Measurements from ENCODE around the gene CCSER2. TPM values are rescaled to one million over a fixed set of nuclear protein-coding genes. Genes with fewer than 3 reads are reported as not detected.
"Not testable (repeated sequence)": the region's sequence is repeated elsewhere in the genome, so short reads cannot be mapped to it uniquely, and the experiment has no call there.

Gene CCSER2
- total RNA-seq, 3 donors from 2014 or later: 49.8 to 61.2 (median 49.9) TPM

GRCh38 chr10:84314275-84314674 lies 14.1 kb upstream of the CCSER2 start:
- Histone ChIP-seq H3K9me3 (no peaks in the 10 kb centered on the region), H3K4me3 (no peak overlapping the region), H3K27ac (no peak overlapping the region), H3K27me3 (no peaks in the 10 kb centered on the region), H3K4me1 (no peaks in the 10 kb centered on the region), H3K36me3 (no peaks in the 10 kb centered on the region)
- intact Hi-C loops (cut with DNase I; ENCODE audit: low total_unique reads): no loop called here
- TF ChIP-seq POLR2A (IDR thresholded peaks at IDR 0.05) (no peak), CTCF (IDR thresholded peaks at IDR 0.05) (no peak), POLR2AphosphoS5 (IDR thresholded peaks at IDR 0.05) (no peak)
- DNase-seq (ENCODE audit: low spot score in 2 of 2): no peak

GRCh38 chr10:84317174-84317573 lies 11.2 kb upstream of the CCSER2 start:
- H3K27ac ChIP-seq: no peak overlapping the region
- no peak for DNase-seq (ENCODE audit: low spot score in 2 of 2)
- TF ChIP-seq POLR2AphosphoS5 (IDR thresholded peaks at IDR 0.05): no peak
- no peak for TF ChIP-seq POLR2A (IDR thresholded peaks at IDR 0.05)
- TF ChIP-seq CTCF (IDR thresholded peaks at IDR 0.05): no peak
- H3K27me3 ChIP-seq: no peaks in the 10 kb centered on the region
- no peaks in the 10 kb centered on the region for H3K4me1 ChIP-seq
- no peaks in the 10 kb centered on the region for H3K36me3 ChIP-seq
- H3K9me3 ChIP-seq: no peaks in the 10 kb centered on the region
- intact Hi-C loops (cut with DNase I; ENCODE audit: low total_unique reads): no loop called here
- H3K4me3 ChIP-seq: no peak overlapping the region

- Histone ChIP-seq H3K27ac (no peak overlapping the region), H3K4me3 (no peak overlapping the region), H3K9me3 (no peaks in the 10 kb centered on the region), H3K36me3 (no peaks in the 10 kb centered on the region), H3K4me1 (no peaks in the 10 kb centered on the region), H3K27me3 (no peaks in the 10 kb centered on the region)
- TF ChIP-seq CTCF (IDR thresholded peaks at IDR 0.05) (no peak), POLR2A (IDR thresholded peaks at IDR 0.05) (no peak), POLR2AphosphoS5 (IDR thresholded peaks at IDR 0.05) (no peak)
- intact Hi-C loops (cut with DNase I; ENCODE audit: low total_unique reads): no loop called here
- no peak for DNase-seq (ENCODE audit: low spot score in 2 of 2)
Observed at GRCh38 chr10:84321902-84322301, 6.5 kb upstream of the CCSER2 start.

- H3K9me3 ChIP-seq; H3K36me3 ChIP-seq; H3K4me1 ChIP-seq; intact Hi-C loops (cut with DNase I; ENCODE audit: low total_unique reads); DNase-seq (ENCODE audit: low spot score in 2 of 2); H3K27ac ChIP-seq; H3K4me3 ChIP-seq; H3K27me3 ChIP-seq: not testable (repeated sequence)
Observed at GRCh38 chr10:84323566-84323965, 4.8 kb upstream of the CCSER2 start.

GRCh38 chr10:84326995-84327394 lies 1.4 kb upstream of the CCSER2 start:
- H3K36me3 ChIP-seq; H3K27me3 ChIP-seq; H3K9me3 ChIP-seq; H3K4me3 ChIP-seq; H3K27ac ChIP-seq; DNase-seq (ENCODE audit: low spot score in 2 of 2); intact Hi-C loops (cut with DNase I; ENCODE audit: low total_unique reads): not testable (repeated sequence)
- peaks cover 0 to 15% of the 10 kb centered on the region in 2 donors for H3K4me1 ChIP-seq

GRCh38 chr10:84329196-84329611 lies 815 bp downstream of the CCSER2 start:
- Histone ChIP-seq H3K36me3 (no peaks in the 10 kb centered on the region), H3K4me1 (peaks cover 0 to 15% of the 10 kb centered on the region in 2 donors), H3K27ac (peak overlapping the region; percentile 93 to 97), H3K27me3 (no peaks in the 10 kb centered on the region), H3K4me3 (peak overlapping the region; percentile 72 to 99 (median 96)), H3K9me3 (no peaks in the 10 kb centered on the region)
- TF ChIP-seq POLR2AphosphoS5 (IDR thresholded peaks at IDR 0.05): no peak
- TF ChIP-seq POLR2A (IDR thresholded peaks at IDR 0.05): no peak
- no peak for TF ChIP-seq CTCF (IDR thresholded peaks at IDR 0.05)
- no peak for DNase-seq (ENCODE audit: low spot score in 2 of 2)
- intact Hi-C loops (cut with DNase I; ENCODE audit: low total_unique reads): no loop called here

Measured in breast epithelium (tissue), 4 donors.